ENCODE measurements around the gene EVL. TPM values are rescaled to one million over a fixed set of nuclear protein-coding genes. Genes with fewer than 3 reads are reported as not detected.
A peak's percentile ranks its signal among the peaks of the same experiment; 100 is the strongest.

Gene EVL
- total RNA-seq, 3 donors from 2014 or later = 32.0 to 42.8 (median 36.0) TPM

DNA sequence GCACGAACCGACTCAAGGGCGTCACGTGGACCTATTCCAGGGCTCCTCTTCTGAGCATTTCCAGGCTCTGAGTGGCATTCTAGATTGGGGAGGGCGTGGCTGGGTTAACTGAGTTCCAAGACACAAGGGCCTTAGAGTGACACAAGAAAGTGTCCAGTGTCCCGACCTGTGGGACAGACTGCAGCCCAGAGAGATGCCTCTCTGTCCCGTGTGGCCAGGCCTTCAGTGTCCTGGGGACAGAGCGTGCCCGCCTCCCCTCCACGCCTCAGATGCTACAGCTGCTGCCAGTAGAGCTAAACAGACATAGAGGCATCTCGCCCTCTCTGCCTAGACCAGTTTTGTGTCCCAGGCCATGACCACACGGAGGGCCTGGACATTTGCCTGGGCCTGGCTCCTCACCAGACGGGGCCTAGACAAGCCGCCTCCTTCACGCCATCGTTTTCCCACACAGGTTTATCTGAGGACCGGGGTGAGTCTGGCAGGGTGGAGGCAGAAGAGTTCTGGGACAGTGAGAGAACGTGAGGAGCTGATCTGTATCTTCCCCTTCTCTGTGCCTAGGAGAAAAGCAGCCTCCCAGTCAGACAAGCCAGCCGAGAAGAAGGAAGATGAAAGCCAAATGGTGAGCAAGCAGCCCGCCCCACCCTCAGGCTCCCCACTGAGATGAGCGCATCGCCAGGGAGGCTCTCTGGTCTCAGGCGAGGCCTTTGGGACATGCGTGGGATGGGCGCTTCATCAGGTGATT lies 67.1 kb downstream of the EVL start:
- H3K4me3 ChIP-seq = no peak overlapping the region
- H3K9me3 ChIP-seq = no peaks in the 10 kb centered on the region
- DNase-seq (no peak), ATAC-seq (no peak)
- intact Hi-C loops (cut with DNase I, micrococcal nuclease) = no loop called here
- H3K4me1 ChIP-seq (ENCODE audit: low read depth) = peaks cover 13% of the 10 kb centered on the region
- peaks cover 3% of the 10 kb centered on the region for H3K36me3 ChIP-seq (ENCODE audit: low read depth)
- TF ChIP-seq, protein P1, sequence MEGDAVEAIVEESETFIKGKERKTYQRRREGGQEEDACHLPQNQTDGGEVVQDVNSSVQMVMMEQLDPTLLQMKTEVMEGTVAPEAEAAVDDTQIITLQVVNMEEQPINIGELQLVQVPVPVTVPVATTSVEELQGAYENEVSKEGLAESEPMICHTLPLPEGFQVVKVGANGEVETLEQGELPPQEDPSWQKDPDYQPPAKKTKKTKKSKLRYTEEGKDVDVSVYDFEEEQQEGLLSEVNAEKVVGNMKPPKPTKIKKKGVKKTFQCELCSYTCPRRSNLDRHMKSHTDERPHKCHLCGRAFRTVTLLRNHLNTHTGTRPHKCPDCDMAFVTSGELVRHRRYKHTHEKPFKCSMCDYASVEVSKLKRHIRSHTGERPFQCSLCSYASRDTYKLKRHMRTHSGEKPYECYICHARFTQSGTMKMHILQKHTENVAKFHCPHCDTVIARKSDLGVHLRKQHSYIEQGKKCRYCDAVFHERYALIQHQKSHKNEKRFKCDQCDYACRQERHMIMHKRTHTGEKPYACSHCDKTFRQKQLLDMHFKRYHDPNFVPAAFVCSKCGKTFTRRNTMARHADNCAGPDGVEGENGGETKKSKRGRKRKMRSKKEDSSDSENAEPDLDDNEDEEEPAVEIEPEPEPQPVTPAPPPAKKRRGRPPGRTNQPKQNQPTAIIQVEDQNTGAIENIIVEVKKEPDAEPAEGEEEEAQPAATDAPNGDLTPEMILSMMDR (IDR thresholded peaks at IDR 0.05) = no peak

GRCh38 chr14:100132903-100133510 lies 67.8 kb downstream of the EVL start:
- no peak overlapping the region for H3K4me3 ChIP-seq
- TF ChIP-seq, protein P1 (IDR thresholded peaks at IDR 0.05) = no peak
- ATAC-seq = no peak
- peaks cover 3% of the 10 kb centered on the region for H3K36me3 ChIP-seq (ENCODE audit: low read depth)
- H3K9me3 ChIP-seq = no peaks in the 10 kb centered on the region
- H3K4me1 ChIP-seq (ENCODE audit: low read depth) = peaks cover 13% of the 10 kb centered on the region
- intact Hi-C loops (cut with DNase I, micrococcal nuclease) = no loop called here
- DNase-seq = no peak

DNA sequence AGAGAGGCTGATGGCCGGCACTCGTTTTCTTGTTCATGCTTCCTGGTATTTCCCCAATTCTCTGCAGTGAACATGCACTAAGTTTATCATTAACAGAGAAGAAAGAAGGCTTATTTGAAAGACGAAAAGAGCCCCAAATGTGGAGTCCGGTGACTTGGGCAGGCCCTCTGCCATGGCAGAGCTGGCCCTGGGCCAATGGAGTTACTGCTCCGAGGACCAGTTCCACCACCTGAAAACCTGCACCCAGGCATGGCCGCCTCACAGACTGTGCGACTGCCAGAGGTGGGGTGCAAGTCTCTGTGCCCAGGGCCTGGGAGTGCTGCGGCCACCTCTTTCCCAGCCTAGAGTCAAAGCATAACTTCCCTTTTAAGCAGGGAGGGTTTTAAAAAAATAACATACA lies 69.4 kb downstream of the EVL start:
- H3K4me3 ChIP-seq = no peak overlapping the region
- TF ChIP-seq, protein P1 (IDR thresholded peaks at IDR 0.05) = no peak
- DNase-seq = peak in 2 of 3 donors; percentile 63
- peak; percentile 31 for ATAC-seq
- peaks cover 3% of the 10 kb centered on the region for H3K36me3 ChIP-seq (ENCODE audit: low read depth)
- H3K9me3 ChIP-seq = no peaks in the 10 kb centered on the region
- H3K4me1 ChIP-seq (ENCODE audit: low read depth) = peaks cover 13% of the 10 kb centered on the region
- intact Hi-C loops (cut with DNase I, micrococcal nuclease) = no loop called here

- DNase-seq (no peak), ATAC-seq (no peak)
- Histone ChIP-seq H3K9me3 (no peaks in the 10 kb centered on the region), H3K4me1 (ENCODE audit: low read depth) (peaks cover 13% of the 10 kb centered on the region), H3K36me3 (ENCODE audit: low read depth) (peaks cover 3% of the 10 kb centered on the region), H3K4me3 (no peak overlapping the region)
- intact Hi-C loops (cut with DNase I, micrococcal nuclease) = no loop called here
- TF ChIP-seq, protein P1 (IDR thresholded peaks at IDR 0.05) = no peak
These were observed 69.9 kb downstream of the EVL start for GRCh38 chr14:100135073-100135472.

DNA sequence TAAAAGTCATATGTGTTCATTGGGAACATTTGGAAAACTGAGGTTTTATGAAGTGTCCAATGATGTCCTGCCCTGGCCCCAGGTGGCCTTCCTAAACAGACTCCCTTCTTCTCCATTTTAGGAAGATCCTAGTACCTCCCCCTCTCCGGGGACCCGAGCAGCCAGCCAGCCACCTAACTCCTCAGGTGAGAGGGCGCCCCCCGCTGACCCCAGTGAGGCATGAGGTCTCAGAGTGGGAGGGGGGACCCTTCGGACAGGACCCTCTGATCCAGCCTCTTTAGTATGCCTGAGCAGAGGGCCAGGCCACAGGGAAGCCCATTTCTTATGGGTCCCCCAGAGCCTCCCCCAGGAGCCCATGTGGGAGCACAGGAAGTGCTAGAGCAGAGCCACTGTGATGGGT lies 70.6 kb downstream of the EVL start:
- intact Hi-C loops (cut with DNase I, micrococcal nuclease) = no loop called here
- ATAC-seq = no peak

More for the DNA sequence above, 70.6 kb downstream of the EVL start:
- TF ChIP-seq, protein P1 (IDR thresholded peaks at IDR 0.05) = no peak
- Histone ChIP-seq H3K4me1 (ENCODE audit: low read depth) (peaks cover 12% of the 10 kb centered on the region), H3K36me3 (ENCODE audit: low read depth) (peaks cover 3% of the 10 kb centered on the region), H3K4me3 (no peak overlapping the region), H3K9me3 (no peaks in the 10 kb centered on the region)
- DNase-seq = no peak
